WI38 (cell line): Measurements from ENCODE around the gene TIMMDC1.
"Not testable (repeated sequence)": the region's sequence is repeated elsewhere in the genome, so short reads cannot be mapped to it uniquely, and the experiment has no call there.

ENCODE experiments used
- H3K4me3 ChIP-seq: 2 replicates; pipeline ENCODE4 v1.5.1; 2011; ENCODE audit warnings: low read depth, mild to moderate bottlenecking, control low read depth, low read length
- TF ChIP-seq, protein P1 (sequence below): IDR thresholded peaks from 2 replicates; pipeline ENCODE4 v1.5.1; 2012; ENCODE audit warnings: low read depth, mild to moderate bottlenecking, control low read depth, low read length

Gene TIMMDC1

DNA sequence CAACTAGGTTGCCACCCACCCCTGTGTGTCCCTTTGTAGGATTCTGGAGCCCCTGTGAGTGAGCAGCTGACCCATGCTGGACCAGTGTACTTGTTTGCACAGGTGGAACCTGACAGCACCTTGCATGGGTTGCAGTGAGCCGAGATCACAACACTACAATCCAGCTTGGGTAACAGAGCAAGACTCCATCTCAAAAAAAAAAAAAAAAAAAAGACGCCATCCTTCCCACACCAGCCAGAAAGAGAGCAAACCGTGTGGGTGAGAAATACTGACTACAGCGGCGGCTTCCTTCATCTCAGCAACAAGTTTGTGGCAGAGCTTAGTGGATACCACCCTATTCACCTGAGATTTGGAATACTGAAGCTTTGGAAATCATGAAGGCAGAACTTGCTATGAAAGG, 61.8 kb downstream of the TIMMDC1 start:
- TF ChIP-seq, protein P1, sequence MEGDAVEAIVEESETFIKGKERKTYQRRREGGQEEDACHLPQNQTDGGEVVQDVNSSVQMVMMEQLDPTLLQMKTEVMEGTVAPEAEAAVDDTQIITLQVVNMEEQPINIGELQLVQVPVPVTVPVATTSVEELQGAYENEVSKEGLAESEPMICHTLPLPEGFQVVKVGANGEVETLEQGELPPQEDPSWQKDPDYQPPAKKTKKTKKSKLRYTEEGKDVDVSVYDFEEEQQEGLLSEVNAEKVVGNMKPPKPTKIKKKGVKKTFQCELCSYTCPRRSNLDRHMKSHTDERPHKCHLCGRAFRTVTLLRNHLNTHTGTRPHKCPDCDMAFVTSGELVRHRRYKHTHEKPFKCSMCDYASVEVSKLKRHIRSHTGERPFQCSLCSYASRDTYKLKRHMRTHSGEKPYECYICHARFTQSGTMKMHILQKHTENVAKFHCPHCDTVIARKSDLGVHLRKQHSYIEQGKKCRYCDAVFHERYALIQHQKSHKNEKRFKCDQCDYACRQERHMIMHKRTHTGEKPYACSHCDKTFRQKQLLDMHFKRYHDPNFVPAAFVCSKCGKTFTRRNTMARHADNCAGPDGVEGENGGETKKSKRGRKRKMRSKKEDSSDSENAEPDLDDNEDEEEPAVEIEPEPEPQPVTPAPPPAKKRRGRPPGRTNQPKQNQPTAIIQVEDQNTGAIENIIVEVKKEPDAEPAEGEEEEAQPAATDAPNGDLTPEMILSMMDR: no peak
- no peak overlapping the region for H3K4me3 ChIP-seq

DNA sequence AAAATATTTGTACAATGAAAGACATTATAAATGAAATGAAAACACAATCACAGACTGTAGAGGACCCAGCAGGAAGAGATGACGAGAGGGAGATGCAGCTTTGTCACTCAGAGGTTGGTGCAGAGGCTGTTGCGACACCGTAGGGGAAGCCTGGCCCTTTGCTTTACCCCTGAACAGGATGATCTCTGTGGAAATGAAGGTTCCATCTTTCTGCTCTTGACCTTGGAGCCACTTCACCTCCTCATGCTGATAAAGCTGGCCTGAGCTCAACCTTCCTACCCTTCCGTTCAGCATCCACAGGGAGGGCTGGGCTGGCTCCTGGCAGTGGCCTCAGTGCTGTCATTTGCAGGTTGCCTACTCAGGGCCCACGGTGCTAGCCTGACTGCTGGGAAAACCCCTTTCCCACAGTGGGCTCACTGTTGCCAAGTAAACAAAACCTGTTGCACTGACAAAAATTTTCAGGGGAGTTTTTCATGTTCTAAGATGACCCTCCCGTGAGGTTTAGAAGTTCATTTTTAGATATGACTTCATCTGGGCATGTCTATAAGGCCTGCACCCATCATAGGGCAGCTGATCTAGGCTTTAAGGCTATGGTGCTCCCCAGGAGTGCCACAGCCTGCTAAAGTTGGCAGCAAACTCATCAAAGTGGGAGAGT, 64.1 kb downstream of the TIMMDC1 start:
- H3K4me3 ChIP-seq: no peak overlapping the region
- TF ChIP-seq, protein P1: no peak

DNA sequence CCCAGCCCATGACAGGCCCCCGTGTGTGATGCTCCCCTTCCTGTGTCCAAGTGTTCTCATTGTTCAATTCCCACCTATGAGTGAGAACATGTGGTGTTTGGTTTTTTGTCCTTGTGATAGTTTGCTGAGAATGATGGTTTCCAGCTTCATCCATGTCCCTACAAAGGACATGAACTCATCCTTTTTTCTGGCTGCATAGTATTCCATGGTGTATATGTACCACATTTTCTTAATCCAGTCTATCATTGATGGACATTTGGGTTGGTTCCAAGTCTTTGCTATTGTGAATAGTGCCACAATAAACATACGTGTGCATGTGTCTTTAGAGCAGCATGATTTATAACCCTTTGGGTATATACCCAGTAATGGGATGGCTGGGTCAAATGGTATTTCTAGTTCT, 65.0 kb downstream of the TIMMDC1 start:
- H3K4me3 ChIP-seq: not testable (repeated sequence)

DNA sequence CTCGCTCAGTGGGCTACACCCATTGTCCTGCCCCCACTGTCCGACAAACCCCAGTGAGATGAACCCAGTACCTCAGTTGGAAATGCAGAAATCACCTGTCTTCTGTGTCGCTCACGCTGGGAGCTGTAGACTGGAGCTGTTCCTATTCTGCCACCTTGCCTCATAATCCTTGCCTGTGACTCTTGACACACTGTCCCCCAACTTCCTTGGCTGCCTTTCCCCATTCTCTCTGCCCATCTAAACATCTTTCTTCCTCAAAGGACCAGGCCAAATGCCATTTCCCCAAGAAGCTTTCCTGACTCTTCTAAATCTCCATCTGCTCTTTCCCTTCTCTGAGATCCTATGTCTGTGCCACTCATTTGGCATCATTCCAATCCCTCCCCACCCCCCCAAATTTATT, 70.8 kb downstream of the TIMMDC1 start:
- TF ChIP-seq, protein P1: no peak

DNA sequence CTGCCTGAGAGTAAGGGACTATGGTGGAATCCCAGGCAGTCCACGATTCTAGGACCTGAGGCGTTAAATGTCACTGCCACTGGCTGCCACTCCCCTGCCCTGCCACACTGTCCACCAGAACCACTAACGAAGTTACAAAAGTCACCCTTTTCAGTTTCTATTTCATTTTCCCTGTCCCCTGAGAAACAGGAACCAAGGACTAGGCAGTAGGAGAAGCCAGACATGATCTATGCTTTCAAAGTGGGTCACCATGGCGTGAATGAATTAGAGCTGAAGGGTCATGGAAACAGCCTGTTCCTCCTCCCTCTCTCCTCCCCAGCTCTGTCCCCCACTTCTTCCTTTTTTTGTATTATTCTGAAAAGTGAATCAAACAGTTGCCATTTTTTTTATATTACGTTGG, 71.9 kb downstream of the TIMMDC1 start:
- H3K4me3 ChIP-seq: no peak overlapping the region
- TF ChIP-seq, protein P1: no peak

More for the DNA sequence above, 70.8 kb downstream of the TIMMDC1 start:
- no peak overlapping the region for H3K4me3 ChIP-seq

DNA sequence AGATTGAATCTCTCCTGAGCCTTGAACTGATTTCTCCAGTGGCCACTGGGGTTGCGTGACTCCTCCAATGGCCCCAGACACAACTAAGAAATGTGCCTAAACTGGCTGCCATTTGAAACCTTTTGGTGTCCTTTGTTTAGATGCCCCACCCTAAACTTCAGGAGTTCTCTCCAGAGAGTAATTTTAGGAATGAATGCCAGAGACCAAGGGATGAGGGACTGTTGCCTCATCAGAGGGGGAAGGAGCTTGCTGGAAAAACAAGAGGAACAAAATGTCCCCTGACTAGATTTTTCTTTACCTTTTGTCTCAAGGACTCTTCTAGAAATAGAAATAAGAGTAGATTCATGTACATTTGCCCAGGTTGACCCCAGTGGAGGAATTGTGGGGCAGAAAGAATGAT, 72.9 kb downstream of the TIMMDC1 start:
- no peak overlapping the region for H3K4me3 ChIP-seq
- TF ChIP-seq, protein P1: no peak

DNA sequence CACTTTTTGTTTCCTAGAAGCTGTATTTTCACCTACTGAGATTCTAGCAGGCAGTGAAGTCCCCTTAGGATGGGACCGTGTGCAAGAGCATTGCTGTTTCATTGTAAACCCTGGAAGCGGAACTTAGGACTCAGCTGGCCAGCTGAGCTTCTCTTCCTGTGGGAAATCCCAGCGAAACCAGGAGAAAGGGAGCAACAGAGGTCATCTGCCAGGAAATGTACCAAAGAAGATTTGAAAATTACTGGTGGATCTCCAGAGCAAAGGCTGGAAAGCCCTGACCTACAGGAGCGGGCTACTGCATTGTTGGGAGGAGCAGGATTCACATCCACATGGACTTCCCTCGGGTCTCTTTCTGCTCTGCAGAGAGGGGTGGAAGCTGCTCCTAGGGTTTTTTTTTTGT, 73.3 kb downstream of the TIMMDC1 start:
- TF ChIP-seq, protein P1: no peak
- no peak overlapping the region for H3K4me3 ChIP-seq
